NCI-H2107 (cell line): Measurements from ENCODE around the gene PHLDB2.
A peak's percentile ranks its signal among the peaks of the same experiment; 100 is the strongest.

ENCODE experiments used
- DNase-seq: peaks from one replicate; lab custom pipeline; 2025; lab: John Stamatoyannopoulos, UW

PHLDB2 gene

GRCh38 chr3:111851511-111851954 lies 7.5 kb upstream of the PHLDB2 start:
- DNase-seq = no peak

GRCh38 chr3:111852540-111852939 lies 6.5 kb upstream of the PHLDB2 start:
- DNase-seq = no peak

DNA sequence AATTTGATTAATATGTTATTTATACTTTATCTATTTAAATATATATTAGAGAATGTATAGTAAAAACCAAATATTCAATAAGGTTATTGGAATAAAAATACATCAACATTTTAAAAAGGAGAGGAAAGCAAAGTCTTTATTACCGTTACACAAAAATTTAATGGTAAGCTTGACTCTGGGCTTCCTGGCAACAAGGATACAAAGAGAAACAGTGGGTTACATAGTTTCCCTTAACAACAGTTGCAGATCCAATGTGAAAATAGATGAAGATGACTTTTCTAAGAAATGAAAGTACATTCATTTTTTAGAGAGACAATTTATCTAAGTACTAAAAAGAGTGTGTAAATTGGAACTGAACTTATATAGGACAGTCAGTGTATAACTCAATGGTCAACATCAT lies 6.0 kb upstream of the PHLDB2 start:
- no peak for DNase-seq

DNA sequence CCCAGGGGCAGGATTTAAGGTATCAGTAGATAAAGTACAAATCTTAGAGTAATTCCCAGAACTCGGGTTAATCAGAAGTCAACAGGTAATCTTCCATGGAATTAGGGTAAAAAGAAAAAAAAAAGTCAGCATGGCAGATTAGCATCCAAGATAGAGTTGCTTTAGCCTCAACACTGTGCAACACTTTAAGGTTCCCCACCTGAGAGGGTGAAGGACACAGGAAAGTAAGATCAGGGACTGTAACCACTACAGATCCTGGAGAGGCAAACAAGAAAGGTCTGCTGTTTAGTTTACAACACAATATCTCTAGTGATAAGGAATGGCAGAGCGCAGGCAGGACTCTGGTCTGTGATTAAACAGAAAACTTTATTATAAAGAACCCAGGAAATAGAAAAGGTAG lies 4.1 kb upstream of the PHLDB2 start:
- DNase-seq = no peak

DNA sequence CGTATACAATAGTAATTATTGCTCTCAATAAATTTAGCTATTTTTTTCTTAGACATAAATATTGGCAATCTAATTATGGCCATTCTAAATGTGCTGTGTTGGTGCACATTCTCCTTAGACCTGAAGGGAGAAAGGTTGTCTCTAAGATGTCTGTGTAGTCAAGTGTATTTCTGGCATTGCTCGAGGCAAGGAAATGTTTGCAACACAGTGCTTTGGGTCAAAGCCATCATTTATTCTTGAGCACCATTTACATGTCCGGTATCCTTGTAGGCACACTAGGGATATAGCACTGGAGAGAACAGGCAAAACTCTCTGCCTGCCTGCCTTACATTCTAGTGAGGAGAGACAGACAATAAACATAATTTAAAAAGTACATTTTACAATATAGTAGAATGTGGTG lies 2.6 kb upstream of the PHLDB2 start:
- DNase-seq = no peak

DNA sequence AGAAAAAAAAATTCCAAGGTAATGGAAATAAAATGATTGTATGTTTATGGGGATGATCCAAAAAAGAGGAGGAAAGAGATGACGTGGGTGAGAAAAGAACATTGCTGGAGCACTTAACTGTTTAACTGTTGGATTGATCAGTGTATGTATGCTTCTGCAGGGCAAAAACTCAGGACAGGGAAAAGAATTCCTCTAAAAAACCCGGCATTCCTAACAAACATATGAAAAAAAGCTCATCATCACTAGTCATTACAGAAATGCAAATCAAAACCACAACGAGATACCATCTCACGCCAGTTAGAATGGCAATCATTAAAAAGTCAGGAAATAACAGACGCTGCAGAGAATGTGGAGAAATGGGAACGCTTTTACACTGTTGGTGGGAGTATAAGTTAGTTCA lies 1.6 kb upstream of the PHLDB2 start:
- DNase-seq = no peak

GRCh38 chr3:111858642-111859041 lies 423 bp upstream of the PHLDB2 start:
- no peak for DNase-seq

DNA sequence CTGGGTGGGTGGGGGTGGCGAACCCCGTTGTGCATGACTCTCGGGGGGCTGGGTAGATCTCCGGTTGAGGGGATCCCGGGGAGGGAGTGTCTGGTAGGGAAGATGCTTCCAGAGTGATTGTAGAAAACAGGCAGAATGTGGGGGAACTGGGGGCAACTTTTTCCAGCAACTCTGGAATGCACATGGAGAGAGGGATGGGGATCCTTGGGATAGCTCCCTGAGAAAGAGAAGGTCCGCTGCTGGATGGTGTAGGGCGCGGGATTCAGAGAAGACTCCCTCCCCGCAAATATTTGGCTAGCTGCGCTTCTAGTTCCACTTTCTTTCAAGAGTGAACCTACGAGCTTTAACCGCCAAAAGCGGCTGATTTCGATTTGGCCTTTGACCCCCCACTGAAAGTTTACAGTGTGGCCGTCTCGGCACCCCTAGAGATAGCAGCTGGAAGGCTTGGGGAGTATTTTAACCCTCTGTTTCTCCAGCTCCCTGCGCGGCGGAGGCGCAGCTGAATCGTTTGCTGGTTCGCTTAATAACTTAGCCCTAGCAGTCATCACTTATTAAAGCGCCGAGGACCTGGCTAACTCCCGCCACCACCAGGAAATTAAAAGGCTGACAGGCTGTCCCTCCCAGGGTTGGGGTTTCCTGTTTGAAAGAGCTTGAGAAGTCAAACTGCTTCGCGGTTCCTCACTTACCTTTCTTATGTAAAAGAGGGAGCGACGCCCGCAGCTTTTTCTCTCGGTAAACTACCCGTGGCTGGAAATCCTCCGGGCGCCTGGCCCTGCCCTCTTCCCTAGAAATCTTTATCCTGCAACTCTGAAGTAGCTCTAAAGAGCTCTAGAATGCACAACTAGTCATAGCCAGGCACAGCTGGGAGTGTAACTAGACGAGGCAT lies 1.2 kb downstream of the PHLDB2 start:
- DNase-seq = peak; percentile 62

- no peak for DNase-seq
These were observed 2.3 kb downstream of the PHLDB2 start for GRCh38 chr3:111861391-111861790.

DNA sequence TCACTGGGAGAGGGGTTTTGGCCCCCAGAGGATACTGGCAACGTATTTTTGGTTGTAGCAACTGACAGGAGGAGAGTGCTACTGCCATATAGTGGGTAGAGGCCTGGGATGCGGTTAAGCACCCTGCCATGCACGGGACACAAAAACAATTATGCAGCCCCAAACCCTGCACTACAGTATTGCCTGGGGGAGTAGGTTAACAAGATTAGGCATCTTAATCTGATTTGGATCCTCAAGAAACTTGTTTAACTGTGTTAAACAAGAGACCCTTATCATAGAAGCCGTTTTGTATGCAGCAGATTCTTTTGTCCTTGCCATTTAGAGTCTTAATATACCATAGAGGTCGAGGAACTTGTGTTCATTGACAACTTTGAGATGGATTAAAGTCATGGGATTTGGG lies 3.4 kb downstream of the PHLDB2 start:
- DNase-seq = no peak

- no peak for DNase-seq
These were observed 3.9 kb downstream of the PHLDB2 start for GRCh38 chr3:111862974-111863373.

- no peak for DNase-seq
These were observed 5.1 kb downstream of the PHLDB2 start for GRCh38 chr3:111863942-111864694.

DNA sequence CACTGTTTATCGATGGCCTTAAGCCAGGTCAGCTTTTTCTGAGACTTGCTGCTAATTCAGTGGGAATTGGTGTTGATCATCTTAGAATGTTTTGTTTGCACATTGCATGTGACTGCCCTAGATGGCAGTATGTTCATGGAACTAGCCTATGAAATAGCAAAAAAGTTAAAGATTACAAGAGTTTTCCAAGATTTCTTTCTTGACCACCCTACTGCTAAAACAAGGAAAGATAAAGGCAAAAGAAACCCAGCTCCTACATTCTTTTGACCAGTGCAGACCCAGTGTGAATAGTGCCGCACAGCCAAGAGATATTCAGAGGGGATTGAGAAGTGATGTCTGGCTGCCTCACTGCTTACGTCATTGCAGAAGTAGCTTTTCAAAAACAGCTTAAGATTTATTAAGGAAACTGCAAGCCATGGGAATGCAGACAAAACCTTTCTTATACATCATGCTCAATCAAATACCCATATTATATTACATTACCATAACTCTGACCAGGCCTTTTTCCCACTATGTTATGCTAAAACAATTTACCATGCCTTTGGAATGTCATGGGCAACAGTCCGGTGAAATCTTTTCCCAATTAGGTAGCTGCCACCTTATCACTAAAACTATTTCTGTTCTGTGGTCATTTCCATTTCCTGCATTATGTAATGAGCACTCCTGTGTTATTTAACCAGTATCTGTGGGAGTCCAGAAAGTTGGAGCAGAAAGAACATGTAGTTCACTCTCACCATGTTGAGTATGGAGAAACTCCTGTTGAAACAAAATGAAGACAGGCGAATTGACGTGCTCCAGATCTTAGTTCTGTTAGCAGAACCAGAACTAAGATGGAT lies 6.0 kb downstream of the PHLDB2 start:
- no peak for DNase-seq

DNA sequence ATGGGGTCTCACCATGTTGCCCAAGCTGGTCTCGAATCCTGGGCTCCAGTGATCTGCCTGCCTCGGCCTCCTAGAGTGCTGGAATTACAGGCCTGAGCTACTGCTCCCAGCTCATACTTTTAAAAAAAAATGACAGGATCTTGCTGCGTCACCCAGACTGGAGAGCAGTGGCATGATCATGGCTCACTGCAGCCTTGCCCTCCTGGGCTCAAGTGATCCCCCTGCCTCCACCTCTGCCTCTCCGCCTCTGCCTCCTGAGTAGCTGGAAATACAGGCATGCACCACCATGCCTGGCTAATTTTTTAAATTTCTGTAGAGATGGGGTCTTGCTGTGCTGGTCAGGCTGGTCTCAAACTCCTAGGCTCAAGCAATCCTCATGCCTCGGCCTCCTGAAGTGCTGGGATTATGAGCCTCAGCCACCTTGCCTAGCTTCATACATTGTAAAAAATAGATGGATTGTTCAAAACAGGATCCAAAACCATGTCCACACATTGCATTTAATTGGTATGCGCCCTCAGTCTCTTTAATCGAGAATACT lies 8.9 kb downstream of the PHLDB2 start:
- no peak for DNase-seq

DNA sequence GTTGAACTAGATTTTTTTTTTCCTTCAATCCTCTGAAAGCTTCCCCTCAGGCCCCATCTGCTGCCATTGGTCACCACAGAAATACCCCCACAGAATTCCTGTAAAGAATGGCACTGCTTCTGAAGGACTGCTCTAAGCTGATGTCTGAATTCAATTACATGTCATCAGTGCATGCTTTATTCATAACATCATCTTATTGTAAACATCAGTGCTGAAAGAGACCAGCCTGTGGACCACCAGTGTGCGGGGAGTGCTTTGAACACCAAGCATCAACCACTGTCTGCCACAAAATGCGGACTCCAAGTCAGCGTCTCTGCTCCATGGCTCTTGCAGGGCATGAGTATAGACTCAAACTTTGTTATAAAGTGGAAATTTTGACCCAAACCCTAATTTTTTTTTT lies 11.6 kb downstream of the PHLDB2 start:
- DNase-seq = no peak

- DNase-seq = no peak
These were observed 13.0 kb downstream of the PHLDB2 start for GRCh38 chr3:111871809-111872623.

GRCh38 chr3:111872979-111873378 lies 13.9 kb downstream of the PHLDB2 start:
- no peak for DNase-seq

DNA sequence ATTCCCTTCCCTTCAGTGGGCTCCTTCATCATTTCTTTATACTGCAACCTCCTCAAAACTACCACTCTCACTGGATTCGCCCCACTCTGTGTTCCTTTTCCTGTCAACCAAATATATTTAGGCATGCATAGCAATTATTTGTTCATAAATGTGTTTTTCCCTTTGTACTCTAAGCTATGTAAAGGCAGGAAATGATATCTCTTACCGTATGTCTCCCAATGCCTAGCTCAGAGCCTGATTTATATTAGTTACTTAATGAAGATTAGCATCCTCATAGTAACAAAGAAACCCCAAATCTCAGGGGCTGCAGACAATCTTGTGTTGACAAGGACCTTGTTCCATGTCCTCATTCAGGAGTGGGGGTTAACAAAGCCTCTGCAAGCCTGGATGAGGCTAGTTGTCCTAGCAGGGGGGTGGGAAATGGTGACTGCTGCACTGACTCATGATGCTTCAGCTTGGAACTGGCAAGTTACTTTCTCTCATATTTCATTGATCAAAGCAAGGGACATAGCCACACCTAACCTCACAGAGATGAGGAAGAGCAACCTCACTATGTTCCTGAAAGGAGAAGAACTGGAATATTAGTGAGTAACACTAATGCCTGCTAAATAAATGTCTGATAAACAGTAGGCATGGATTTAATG lies 15.2 kb downstream of the PHLDB2 start:
- no peak for DNase-seq

- DNase-seq = no peak
These were observed 22.4 kb downstream of the PHLDB2 start for GRCh38 chr3:111881480-111881879.

- no peak for DNase-seq
These were observed 23.1 kb downstream of the PHLDB2 start for GRCh38 chr3:111882194-111882593.

DNA sequence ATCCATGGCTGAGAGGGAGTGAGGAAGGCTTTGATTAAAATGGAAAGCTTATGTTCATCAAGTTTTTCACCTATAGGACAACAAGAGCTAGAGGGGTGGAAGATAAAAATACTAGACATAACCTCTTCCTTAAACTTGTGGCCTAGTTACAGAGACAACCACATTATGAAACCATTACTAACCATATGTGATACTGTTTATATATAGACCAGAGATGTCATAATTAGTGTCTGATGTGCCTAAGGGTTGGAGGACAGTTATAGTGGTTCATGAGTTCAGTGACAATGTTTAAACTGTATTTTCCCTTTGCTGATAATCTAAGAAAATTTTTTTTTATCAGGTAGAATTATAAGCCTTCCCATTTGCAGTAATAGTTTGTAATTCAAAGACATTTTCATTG lies 23.7 kb downstream of the PHLDB2 start:
- no peak for DNase-seq
